HepG2 (cell line): Measurements from ENCODE around the gene NOL4L. TPM values are rescaled to one million over a fixed set of nuclear protein-coding genes. Genes with fewer than 3 reads are reported as not detected.

Experiments used
- ARNT2 ChIP-seq: sonication (generic); formaldehyde crosslinking; IDR thresholded peaks from 2 replicates; pipeline ENCODE4 v1.8.0; 2022; ENCODE audit warnings: mild to moderate bottlenecking, low read depth, missing genetic modification reagents, moderate library complexity
- CEBPB ChIP-seq: IDR thresholded peaks from 2 replicates; pipeline ENCODE4 v1.6.1; 2011; ENCODE audit warnings: low read depth, low read length, improper control_type of control experiment, borderline replicate concordance
- FOXK1 ChIP-seq: sonication (generic); formaldehyde crosslinking; IDR thresholded peaks from 2 replicates; pipeline ENCODE4 v1.4.0; 2020; ENCODE audit warnings: low read depth, missing genetic modification reagents, borderline replicate concordance
- HES4 ChIP-seq: sonication (generic); formaldehyde crosslinking; IDR thresholded peaks from 2 replicates; pipeline ENCODE4 v1.9.0; 2021; ENCODE audit warnings: mild to moderate bottlenecking, missing genetic modification reagents, borderline replicate concordance
- HMGXB4 ChIP-seq, 2 experiments: sonication (generic) in 1 of 2; formaldehyde crosslinking in 1 of 2; IDR thresholded peaks; 2 replicates each; pipeline versions ENCODE4 v1.4.0 to v1.6.1; 2018 to 2020; ENCODE audit warnings: missing genetic modification reagents in 2 of 2, borderline replicate concordance in 1 of 2, low read depth in 1 of 2, mild to moderate bottlenecking in 1 of 2, missing biosample characterization in 1 of 2
- MATR3 ChIP-seq: sonication (generic); formaldehyde crosslinking; IDR thresholded peaks from 2 replicates; pipeline ENCODE4 v1.4.0; 2020; ENCODE audit warnings: missing genetic modification reagents
- PAF1 ChIP-seq: IDR thresholded peaks from 2 replicates; pipeline ENCODE4 v1.6.1; 2016; ENCODE audit warnings: missing genetic modification reagents, missing compliant biosample characterization
- PTBP1 ChIP-seq: fragments of 200-400 bp; formaldehyde crosslinking; IDR thresholded peaks from 2 replicates; pipeline ENCODE4 v1.6.1; 2018; ENCODE audit warnings: low read length, low read depth; ENCODE audit not compliant: poor library complexity, severe bottlenecking
- RORA ChIP-seq: sonication (generic); formaldehyde crosslinking; IDR thresholded peaks from 2 replicates; pipeline ENCODE4 v1.5.0; 2020; ENCODE audit warnings: mild to moderate bottlenecking, missing genetic modification reagents, moderate library complexity
- SSRP1 ChIP-seq: IDR thresholded peaks from 2 replicates; pipeline ENCODE4 v1.6.1; 2016; ENCODE audit warnings: control low read depth
- ZBTB33 ChIP-seq: sonication (generic); formaldehyde crosslinking; IDR thresholded peaks from 2 replicates; pipeline ENCODE4 v1.4.0; 2020; ENCODE audit warnings: missing genetic modification reagents
- ZIK1 ChIP-seq: sonication (generic); formaldehyde crosslinking; IDR thresholded peaks from 2 replicates; pipeline ENCODE4 v1.5.0; 2020; ENCODE audit warnings: mild to moderate bottlenecking, low read depth, missing genetic modification reagents, borderline replicate concordance
- ZNF740 ChIP-seq: sonication (generic); formaldehyde crosslinking; IDR thresholded peaks from 2 replicates; pipeline ENCODE4 v1.4.0; 2020; ENCODE audit warnings: missing genetic modification reagents
- ZNF746 ChIP-seq: sonication (generic); formaldehyde crosslinking; IDR thresholded peaks from 2 replicates; pipeline ENCODE4 v1.8.0; 2022; ENCODE audit warnings: mild to moderate bottlenecking, missing genetic modification reagents
- ZSCAN12 ChIP-seq: sonication (generic); formaldehyde crosslinking; IDR thresholded peaks from 2 replicates; pipeline ENCODE4 v1.9.0; 2021; ENCODE audit warnings: mild to moderate bottlenecking, missing genetic modification reagents
- polyA plus RNA-seq, 8 experiments: library from polyadenylated mRNA; depleted of rRNA in 3 of 8; stranded (reverse) in 7 of 8; unstranded in 1 of 8; fragments of >200 nt; fragmentation: Illumina TruSeq in 4 of 8; extraction: Trizol in 4 of 8; gene quantifications; 2 replicates each; pipeline versions ENCODE4 v1.2.1 to v1.2.3, GENCODE V29; 2011 to 2016; ENCODE audit warnings: low read depth in 4 of 8, missing spikeins in 1 of 8, mixed read lengths in 1 of 8; ENCODE audit not compliant: insufficient read depth in 1 of 8
- total RNA-seq, 5 experiments: library from RNA; depleted of rRNA; stranded (reverse); fragments of >200 nt; fragmentation: Illumina TruSeq; extraction: Trizol; gene quantifications; 2 replicates each; pipeline ENCODE4 v1.2.3, GENCODE V29; 2016; ENCODE audit warnings: low read depth in 1 of 5
- TF ChIP-seq, protein P1 (sequence below), 2 experiments: IDR thresholded peaks; 2 replicates each; pipeline ENCODE4 v1.6.1; 2011 to 2012; ENCODE audit warnings: low read length in 2 of 2, borderline replicate concordance in 1 of 2, low read depth in 1 of 2, mild to moderate bottlenecking in 1 of 2, moderate library complexity in 1 of 2
- TF ChIP-seq, protein P2 (sequence below): sonication (generic); formaldehyde crosslinking; IDR thresholded peaks from 2 replicates; pipeline ENCODE4 v1.4.0; 2020; ENCODE audit warnings: mild to moderate bottlenecking, missing genetic modification reagents, borderline replicate concordance

The NOL4L gene
- total and polyA plus RNA-seq, 2 of the 13 experiments (the other 11 are each of a cell fraction or from before 2014, with no cell fraction given): 16.6 to 35.4 TPM

DNA sequence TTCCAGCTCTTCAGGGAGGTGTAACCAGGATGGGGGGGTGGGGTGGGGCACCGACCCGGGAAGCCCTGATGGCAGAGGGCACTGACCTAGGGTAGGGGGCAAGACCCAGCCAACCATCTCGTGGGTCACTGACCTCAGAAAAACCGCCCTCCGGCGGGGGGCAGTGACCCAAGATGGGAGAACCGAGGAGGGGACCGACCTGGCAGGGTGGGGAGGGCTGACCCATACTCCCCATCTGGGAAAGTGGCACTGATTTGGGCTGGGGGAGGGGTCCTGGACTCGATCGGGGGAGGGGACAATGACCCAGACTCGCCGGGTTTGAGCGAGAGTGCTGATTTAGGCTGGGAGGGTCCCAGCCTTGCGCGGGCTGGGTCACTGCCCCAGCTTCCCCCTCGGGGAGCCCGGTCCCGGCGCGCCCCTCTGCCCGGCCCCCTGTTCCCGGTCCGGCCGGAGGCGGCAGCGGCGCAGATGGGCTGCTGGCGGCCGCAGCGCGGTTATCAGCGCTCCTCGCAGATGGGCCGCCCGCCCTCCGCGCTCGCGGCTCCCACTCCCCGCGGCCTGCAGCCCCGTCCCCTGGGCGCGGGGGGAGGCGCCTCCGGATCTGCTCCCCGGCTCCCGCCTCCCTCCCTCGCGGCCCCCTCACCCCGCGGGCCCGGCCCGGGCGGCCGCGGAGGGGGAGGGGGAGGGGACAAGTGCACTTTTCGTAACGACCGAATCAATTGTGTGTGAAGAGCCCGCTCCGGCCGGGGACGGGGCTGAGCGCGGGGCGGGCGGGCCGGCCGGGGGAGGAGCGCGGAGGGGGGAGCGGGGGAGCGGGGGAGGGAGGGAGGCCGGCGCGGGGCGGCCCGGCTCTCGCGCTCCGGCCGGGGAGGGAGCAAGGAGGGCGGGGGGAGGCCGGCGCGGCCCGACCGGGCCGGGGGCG lies 2.2 kb downstream of the NOL4L start (continued):
- TF ChIP-seq, protein P1, sequence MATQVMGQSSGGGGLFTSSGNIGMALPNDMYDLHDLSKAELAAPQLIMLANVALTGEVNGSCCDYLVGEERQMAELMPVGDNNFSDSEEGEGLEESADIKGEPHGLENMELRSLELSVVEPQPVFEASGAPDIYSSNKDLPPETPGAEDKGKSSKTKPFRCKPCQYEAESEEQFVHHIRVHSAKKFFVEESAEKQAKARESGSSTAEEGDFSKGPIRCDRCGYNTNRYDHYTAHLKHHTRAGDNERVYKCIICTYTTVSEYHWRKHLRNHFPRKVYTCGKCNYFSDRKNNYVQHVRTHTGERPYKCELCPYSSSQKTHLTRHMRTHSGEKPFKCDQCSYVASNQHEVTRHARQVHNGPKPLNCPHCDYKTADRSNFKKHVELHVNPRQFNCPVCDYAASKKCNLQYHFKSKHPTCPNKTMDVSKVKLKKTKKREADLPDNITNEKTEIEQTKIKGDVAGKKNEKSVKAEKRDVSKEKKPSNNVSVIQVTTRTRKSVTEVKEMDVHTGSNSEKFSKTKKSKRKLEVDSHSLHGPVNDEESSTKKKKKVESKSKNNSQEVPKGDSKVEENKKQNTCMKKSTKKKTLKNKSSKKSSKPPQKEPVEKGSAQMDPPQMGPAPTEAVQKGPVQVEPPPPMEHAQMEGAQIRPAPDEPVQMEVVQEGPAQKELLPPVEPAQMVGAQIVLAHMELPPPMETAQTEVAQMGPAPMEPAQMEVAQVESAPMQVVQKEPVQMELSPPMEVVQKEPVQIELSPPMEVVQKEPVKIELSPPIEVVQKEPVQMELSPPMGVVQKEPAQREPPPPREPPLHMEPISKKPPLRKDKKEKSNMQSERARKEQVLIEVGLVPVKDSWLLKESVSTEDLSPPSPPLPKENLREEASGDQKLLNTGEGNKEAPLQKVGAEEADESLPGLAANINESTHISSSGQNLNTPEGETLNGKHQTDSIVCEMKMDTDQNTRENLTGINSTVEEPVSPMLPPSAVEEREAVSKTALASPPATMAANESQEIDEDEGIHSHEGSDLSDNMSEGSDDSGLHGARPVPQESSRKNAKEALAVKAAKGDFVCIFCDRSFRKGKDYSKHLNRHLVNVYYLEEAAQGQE (IDR thresholded peaks at IDR 0.05; ENCODE audit: borderline replicate concordance in 1 of 2, low read depth in 1 of 2, low read length in 2 of 2): no peak
- no peak for TF ChIP-seq PAF1 (CRISPR knock-in tag)
- peak; percentile 56; the same call in 1 of the 2 replicates for TF ChIP-seq ZIK1 (CRISPR knock-in tag)
- TF ChIP-seq SSRP1 (CRISPR knock-in tag): 0 out of 2 replicates have a peak, but pooled peaks have one; percentile 74
- no peak; the same call in 1 of the 2 replicates for TF ChIP-seq ZNF740
- 0 out of 4 replicates have a peak, but pooled peaks of 1 of the 2 experiments have one; percentile 6 for TF ChIP-seq HMGXB4 (CRISPR knock-in tag; IDR thresholded peaks at IDR 0.05; ENCODE audit: borderline replicate concordance in 1 of 2, low read depth in 1 of 2)
- TF ChIP-seq, protein P2, sequence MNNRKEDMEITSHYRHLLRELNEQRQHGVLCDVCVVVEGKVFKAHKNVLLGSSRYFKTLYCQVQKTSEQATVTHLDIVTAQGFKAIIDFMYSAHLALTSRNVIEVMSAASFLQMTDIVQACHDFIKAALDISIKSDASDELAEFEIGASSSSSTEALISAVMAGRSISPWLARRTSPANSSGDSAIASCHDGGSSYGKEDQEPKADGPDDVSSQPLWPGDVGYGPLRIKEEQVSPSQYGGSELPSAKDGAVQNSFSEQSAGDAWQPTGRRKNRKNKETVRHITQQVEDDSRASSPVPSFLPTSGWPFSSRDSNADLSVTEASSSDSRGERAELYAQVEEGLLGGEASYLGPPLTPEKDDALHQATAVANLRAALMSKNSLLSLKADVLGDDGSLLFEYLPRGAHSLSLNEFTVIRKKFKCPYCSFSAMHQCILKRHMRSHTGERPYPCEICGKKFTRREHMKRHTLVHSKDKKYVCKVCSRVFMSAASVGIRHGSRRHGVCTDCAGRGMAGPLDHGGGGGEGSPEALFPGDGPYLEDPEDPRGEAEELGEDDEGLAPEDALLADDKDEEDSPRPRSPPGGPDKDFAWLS (CRISPR knock-in tag): 0 out of 2 replicates have a peak, but pooled peaks have one; percentile 17
- TF ChIP-seq RORA (CRISPR knock-in tag): no peak
- TF ChIP-seq HES4 (CRISPR knock-in tag): peak; percentile 78; the same call in 1 of the 2 replicates
- no peak for TF ChIP-seq MATR3
- no peak for TF ChIP-seq PTBP1
- no peak for TF ChIP-seq ARNT2 (CRISPR knock-in tag)
- TF ChIP-seq CEBPB: no peak
- TF ChIP-seq ZSCAN12 (CRISPR knock-in tag): no peak
- no peak for TF ChIP-seq FOXK1 (CRISPR knock-in tag)
- peak; percentile 85 for TF ChIP-seq ZNF746
- TF ChIP-seq ZBTB33: no peak
